ENCODE measurements around the gene PARD6A. TPM values are rescaled to one million over a fixed set of nuclear protein-coding genes. Genes with fewer than 3 reads are reported as not detected.

PARD6A gene
- total and polyA plus RNA-seq, 2 of the 4 experiments (the other 2 are of a cell fraction), result 0.36 to 0.55 TPM

DNA sequence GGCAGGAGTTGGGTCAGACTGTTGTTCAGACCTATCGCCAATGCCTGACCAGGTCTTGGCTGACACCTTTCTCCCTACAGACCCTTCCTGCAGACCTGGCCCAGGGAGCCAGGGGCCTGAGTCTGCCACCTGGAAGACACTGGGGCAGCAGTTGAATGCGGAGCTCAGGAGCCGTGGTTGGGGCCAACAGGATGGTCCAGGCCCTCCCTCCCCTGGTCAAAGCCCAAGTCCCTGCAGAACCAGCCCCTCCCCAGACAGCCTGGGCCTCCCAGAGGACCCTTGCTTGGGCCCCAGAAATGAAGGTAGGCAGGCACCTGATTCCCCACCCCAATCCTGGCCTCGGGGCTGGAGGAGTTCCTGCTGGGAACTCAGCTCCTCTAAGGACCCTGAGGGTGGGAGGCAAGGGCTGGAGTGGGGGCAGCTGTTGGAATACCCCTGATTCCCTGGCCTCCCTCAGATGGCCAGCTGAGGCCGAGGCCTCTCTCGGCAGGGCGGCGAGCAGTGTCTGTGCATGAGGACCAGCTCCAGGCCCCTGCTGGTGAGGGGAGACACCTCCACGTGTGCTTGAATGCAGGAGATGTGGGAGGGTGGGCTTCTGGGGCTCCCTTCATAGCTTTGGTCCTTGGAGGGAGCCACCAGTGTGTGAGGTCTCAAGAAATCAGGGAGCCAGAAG lies 4.3 kb upstream of the PARD6A start:
- Histone ChIP-seq H2BK5ac (ENCODE audit: low read depth, low read length, poor library complexity, severe bottlenecking) (no peak overlapping the region), H3K79me1 (ENCODE audit: low read depth in 1 of 2, low read length in 2 of 2) (peaks cover 6 to 20% of the 10 kb centered on the region in 2 experiments; a peak in 3 of 4 replicates), H2BK120ac (ENCODE audit: low read depth, low read length) (no peak overlapping the region), H3K36me3 (ENCODE audit: control insufficient read depth, insufficient read depth, low read length) (0 out of 2 replicates have a peak, but pooled peaks cover 1% of the 10 kb centered on the region), H3K4me2 (ENCODE audit: low read depth, low read length) (no peak overlapping the region), H2BK15ac (ENCODE audit: low read depth, low read length) (no peak overlapping the region), H3K14ac (replicated peaks; ENCODE audit: low read depth, low read length) (no peak overlapping the region), H2AK5ac (ENCODE audit: low read depth, low read length) (no peak overlapping the region), H2AFZ (replicated peaks; ENCODE audit: low read length, poor library complexity) (no peak overlapping the region), H4K91ac (ENCODE audit: insufficient read depth, low read depth, low read length) (no peak overlapping the region), H3K9me3 (ENCODE audit: control insufficient read depth, insufficient read depth, low read length) (no peaks in the 10 kb centered on the region), H3K4me1 (ENCODE audit: control insufficient read depth, insufficient read depth, low read length) (peaks cover 9% of the 10 kb centered on the region; the same call in 1 of the 2 replicates), H4K20me1 (ENCODE audit: insufficient read depth, low read length) (peaks cover 14% of the 10 kb centered on the region), H3K27me3 (ENCODE audit: control insufficient read depth, insufficient read depth, low read length) (peaks cover 11% of the 10 kb centered on the region), H3K4ac (ENCODE audit: low read depth, low read length) (no peak overlapping the region), H3K4me3 (ENCODE audit: insufficient read depth, low read depth, low read length) (no peak overlapping the region), H3K18ac (ENCODE audit: low read depth, low read length) (no peak overlapping the region), H3K56ac (ENCODE audit: extremely low read depth, insufficient read depth, low read length) (no peak overlapping the region), H3K23ac (ENCODE audit: low read depth, low read length) (no peak overlapping the region), H3K9ac (ENCODE audit: low read depth, low read length) (no peak overlapping the region), H2AK9ac (replicated peaks; ENCODE audit: low read depth, low read length, poor library complexity) (no peak overlapping the region), H4K8ac (ENCODE audit: low read depth in 2 of 2, low read length in 2 of 2) (no peak overlapping the region), H2BK20ac (ENCODE audit: low read depth, low read length) (no peak overlapping the region), H3K27ac (ENCODE audit: insufficient read depth, low read length) (no peak overlapping the region), H4K5ac (ENCODE audit: low read depth, low read length) (no peak overlapping the region), H3K9me1 (ENCODE audit: insufficient read depth, low read length) (peaks cover 7% of the 10 kb centered on the region)
- TF ChIP-seq CEBPB (IDR thresholded peaks at IDR 0.05; ENCODE audit: low read depth, low read length) (no peak), FOS (IDR thresholded peaks at IDR 0.05; ENCODE audit: low read depth, low read length) (no peak), BHLHE40 (IDR thresholded peaks at IDR 0.05; ENCODE audit: low read depth, low read length) (no peak), RCOR1 (IDR thresholded peaks at IDR 0.05; ENCODE audit: insufficient replicate concordance, low read length) (no peak), CHD1 (IDR thresholded peaks at IDR 0.05; ENCODE audit: low read depth, low read length) (no peak), MAZ (IDR thresholded peaks at IDR 0.05; ENCODE audit: borderline replicate concordance, low read depth, low read length) (no peak), POLR2A (IDR thresholded peaks at IDR 0.05; ENCODE audit: low read depth, low read length) (no peak), MXI1 (IDR thresholded peaks at IDR 0.05; ENCODE audit: borderline replicate concordance, low read depth, low read length) (no peak), MAFK (IDR thresholded peaks at IDR 0.05; ENCODE audit: low read depth, low read length) (no peak)
- TF ChIP-seq, protein P1, sequence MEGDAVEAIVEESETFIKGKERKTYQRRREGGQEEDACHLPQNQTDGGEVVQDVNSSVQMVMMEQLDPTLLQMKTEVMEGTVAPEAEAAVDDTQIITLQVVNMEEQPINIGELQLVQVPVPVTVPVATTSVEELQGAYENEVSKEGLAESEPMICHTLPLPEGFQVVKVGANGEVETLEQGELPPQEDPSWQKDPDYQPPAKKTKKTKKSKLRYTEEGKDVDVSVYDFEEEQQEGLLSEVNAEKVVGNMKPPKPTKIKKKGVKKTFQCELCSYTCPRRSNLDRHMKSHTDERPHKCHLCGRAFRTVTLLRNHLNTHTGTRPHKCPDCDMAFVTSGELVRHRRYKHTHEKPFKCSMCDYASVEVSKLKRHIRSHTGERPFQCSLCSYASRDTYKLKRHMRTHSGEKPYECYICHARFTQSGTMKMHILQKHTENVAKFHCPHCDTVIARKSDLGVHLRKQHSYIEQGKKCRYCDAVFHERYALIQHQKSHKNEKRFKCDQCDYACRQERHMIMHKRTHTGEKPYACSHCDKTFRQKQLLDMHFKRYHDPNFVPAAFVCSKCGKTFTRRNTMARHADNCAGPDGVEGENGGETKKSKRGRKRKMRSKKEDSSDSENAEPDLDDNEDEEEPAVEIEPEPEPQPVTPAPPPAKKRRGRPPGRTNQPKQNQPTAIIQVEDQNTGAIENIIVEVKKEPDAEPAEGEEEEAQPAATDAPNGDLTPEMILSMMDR (conservative IDR thresholded peaks at IDR 0.05; ENCODE audit: low read depth, low read length), result no peak
- TF ChIP-seq, protein P2, sequence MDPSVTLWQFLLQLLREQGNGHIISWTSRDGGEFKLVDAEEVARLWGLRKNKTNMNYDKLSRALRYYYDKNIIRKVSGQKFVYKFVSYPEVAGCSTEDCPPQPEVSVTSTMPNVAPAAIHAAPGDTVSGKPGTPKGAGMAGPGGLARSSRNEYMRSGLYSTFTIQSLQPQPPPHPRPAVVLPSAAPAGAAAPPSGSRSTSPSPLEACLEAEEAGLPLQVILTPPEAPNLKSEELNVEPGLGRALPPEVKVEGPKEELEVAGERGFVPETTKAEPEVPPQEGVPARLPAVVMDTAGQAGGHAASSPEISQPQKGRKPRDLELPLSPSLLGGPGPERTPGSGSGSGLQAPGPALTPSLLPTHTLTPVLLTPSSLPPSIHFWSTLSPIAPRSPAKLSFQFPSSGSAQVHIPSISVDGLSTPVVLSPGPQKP (IDR thresholded peaks at IDR 0.05; ENCODE audit: borderline replicate concordance, low read depth, low read length), result no peak
- intact Hi-C loops (cut with micrococcal nuclease), result no loop called here
- dilution Hi-C loops (cut with HindIII; ENCODE audit: low sequenced_read_pairs, unreplicated experiment), result no loop called here
- WGBS, 2 experiments (ENCODE audit: extremely low coverage in 2 of 2, insufficient read length in 1 of 2), result no CpG with 5 or more reads among the region's 9 CpGs
- ChIA-PET CTCF (interaction anchor here (1.1 kb wide), 1 partner anchor 11 kb away, joined by 4 read pairs; the partner anchor contains the start of gene CARMIL2), POLR2A (ENCODE audit: unreplicated experiment) (no interaction called here)
- DNase-seq (no peak), ATAC-seq (ENCODE audit: low read depth) (no peak)
- in situ Hi-C loops (cut with MboI; ENCODE audit: low sequenced_read_pairs), result no loop called here
- BruUV-seq (replicated peaks), result no TSS peak

Measured in IMR-90 (cell line).